Keratinocyte (primary cell): Measurements from ENCODE around the gene FCRL5.

ENCODE experiments used
- CTCF ChIP-seq, 3 experiments: IDR thresholded peaks in 1 of 3; conservative IDR thresholded peaks in 1 of 3; optimal IDR thresholded peaks in 1 of 3; 2 replicates in 2 of 3; 3 replicates in 1 of 3; pipeline versions ENCODE3 to v1.5.1; 2011; ENCODE audit warnings: low read length in 3 of 3, mild to moderate bottlenecking in 3 of 3, moderate library complexity in 2 of 3, control low read depth in 1 of 3, inconsistent platforms in 1 of 3; ENCODE audit not compliant: insufficient read depth in 2 of 3; ENCODE audit errors: extremely low read depth in 1 of 3
- EZH2 ChIP-seq: IDR thresholded peaks from one replicate; pipeline ENCODE4 v1.6.1; 2012; ENCODE audit warnings: inconsistent platforms, mild to moderate bottlenecking, low read length, moderate library complexity

- TF ChIP-seq CTCF (optimal IDR thresholded peaks at IDR 0.05 in 1 of 3, IDR thresholded peaks at IDR 0.05 in 1 of 3, conservative IDR thresholded peaks at IDR 0.05 in 1 of 3; ENCODE audit: extremely low read depth in 1 of 3, insufficient read depth in 2 of 3, low read length in 3 of 3) (no peak), EZH2 (no peak)
Measured at GRCh38 chr1:157551694-157552693, at the start of gene FCRL5.
